ENCODE data around the gene MOB3B.
"Not testable (repeated sequence)": the region's sequence is repeated elsewhere in the genome, so short reads cannot be mapped to it uniquely, and the experiment has no call there.

MOB3B gene

GRCh38 chr9:27421577-27421976 is 108.0 kb downstream of the MOB3B start:
- H3K27me3 Mint-ChIP-seq: no peaks in the 10 kb centered on the region
- peaks cover 2% of the 10 kb centered on the region for H3K36me3 Mint-ChIP-seq
- no peak overlapping the region for H3K4me3 Mint-ChIP-seq
- H3K9me3 Mint-ChIP-seq: no peaks in the 10 kb centered on the region
- H3K27ac Mint-ChIP-seq: no peak overlapping the region
- no peaks in the 10 kb centered on the region for H3K4me1 Mint-ChIP-seq

GRCh38 chr9:27419558-27419957 is 110.1 kb downstream of the MOB3B start:
- not testable (repeated sequence) for H3K27ac Mint-ChIP-seq, H3K9me3 Mint-ChIP-seq, H3K4me3 Mint-ChIP-seq, H3K27me3 Mint-ChIP-seq, H3K36me3 Mint-ChIP-seq, H3K4me1 Mint-ChIP-seq

- Mint-ChIP-seq H3K27me3 (no peaks in the 10 kb centered on the region), H3K4me3 (no peak overlapping the region), H3K27ac (no peak overlapping the region), H3K36me3 (no peaks in the 10 kb centered on the region), H3K4me1 (no peaks in the 10 kb centered on the region), H3K9me3 (no peaks in the 10 kb centered on the region)
Measured at GRCh38 chr9:27414220-27414761, 115.3 kb downstream of the MOB3B start.

- Mint-ChIP-seq H3K27me3 (no peaks in the 10 kb centered on the region), H3K9me3 (no peaks in the 10 kb centered on the region), H3K4me1 (no peaks in the 10 kb centered on the region), H3K36me3 (no peaks in the 10 kb centered on the region), H3K4me3 (no peak overlapping the region), H3K27ac (no peak overlapping the region)
Measured at GRCh38 chr9:27413511-27414219, 115.9 kb downstream of the MOB3B start.

- Mint-ChIP-seq H3K4me1 (no peaks in the 10 kb centered on the region), H3K9me3 (no peaks in the 10 kb centered on the region), H3K27ac (no peak overlapping the region), H3K36me3 (no peaks in the 10 kb centered on the region), H3K4me3 (no peak overlapping the region), H3K27me3 (no peaks in the 10 kb centered on the region)
Measured at GRCh38 chr9:27412963-27413362, 116.7 kb downstream of the MOB3B start.

GRCh38 chr9:27412081-27412480 is 117.5 kb downstream of the MOB3B start:
- Mint-ChIP-seq H3K4me3 (no peak overlapping the region), H3K9me3 (no peaks in the 10 kb centered on the region), H3K4me1 (no peaks in the 10 kb centered on the region), H3K27me3 (no peaks in the 10 kb centered on the region), H3K27ac (no peak overlapping the region), H3K36me3 (no peaks in the 10 kb centered on the region)

- Mint-ChIP-seq H3K4me3 (no peak overlapping the region), H3K4me1 (no peaks in the 10 kb centered on the region), H3K36me3 (peaks cover 1% of the 10 kb centered on the region), H3K27me3 (peaks cover 1% of the 10 kb centered on the region), H3K9me3 (no peaks in the 10 kb centered on the region), H3K27ac (no peak overlapping the region)
Measured at GRCh38 chr9:27408482-27408881, 121.1 kb downstream of the MOB3B start.

- H3K4me3 Mint-ChIP-seq: no peak overlapping the region
- no peaks in the 10 kb centered on the region for H3K9me3 Mint-ChIP-seq
- H3K27me3 Mint-ChIP-seq: peaks cover 1% of the 10 kb centered on the region
- H3K4me1 Mint-ChIP-seq: no peaks in the 10 kb centered on the region
- peaks cover 1% of the 10 kb centered on the region for H3K36me3 Mint-ChIP-seq
- no peak overlapping the region for H3K27ac Mint-ChIP-seq
Measured at GRCh38 chr9:27408001-27408400, 121.6 kb downstream of the MOB3B start.

GRCh38 chr9:27407491-27407890 is 122.1 kb downstream of the MOB3B start:
- H3K4me1 Mint-ChIP-seq: no peaks in the 10 kb centered on the region
- no peak overlapping the region for H3K4me3 Mint-ChIP-seq
- peaks cover 1% of the 10 kb centered on the region for H3K27me3 Mint-ChIP-seq
- no peaks in the 10 kb centered on the region for H3K9me3 Mint-ChIP-seq
- peaks cover 1% of the 10 kb centered on the region for H3K36me3 Mint-ChIP-seq
- no peak overlapping the region for H3K27ac Mint-ChIP-seq

GRCh38 chr9:27404661-27405060 is 125.0 kb downstream of the MOB3B start:
- peaks cover 1% of the 10 kb centered on the region for H3K27me3 Mint-ChIP-seq
- H3K36me3 Mint-ChIP-seq: peaks cover 1% of the 10 kb centered on the region
- no peak overlapping the region for H3K4me3 Mint-ChIP-seq
- no peaks in the 10 kb centered on the region for H3K9me3 Mint-ChIP-seq
- no peak overlapping the region for H3K27ac Mint-ChIP-seq
- no peaks in the 10 kb centered on the region for H3K4me1 Mint-ChIP-seq

- Mint-ChIP-seq H3K9me3 (no peaks in the 10 kb centered on the region), H3K36me3 (peaks cover 1% of the 10 kb centered on the region), H3K4me3 (no peak overlapping the region), H3K27me3 (peaks cover 1% of the 10 kb centered on the region), H3K27ac (no peak overlapping the region), H3K4me1 (no peaks in the 10 kb centered on the region)
Measured at GRCh38 chr9:27402626-27403025, 127.0 kb downstream of the MOB3B start.

GRCh38 chr9:27400334-27400880 is 129.2 kb downstream of the MOB3B start:
- Mint-ChIP-seq H3K27me3 (no peaks in the 10 kb centered on the region), H3K9me3 (no peaks in the 10 kb centered on the region), H3K4me1 (no peaks in the 10 kb centered on the region), H3K4me3 (no peak overlapping the region), H3K27ac (peak overlapping the region; percentile 3), H3K36me3 (peaks cover under 1% of the 10 kb centered on the region)

- H3K27ac Mint-ChIP-seq: no peak overlapping the region
- H3K4me3 Mint-ChIP-seq: no peak overlapping the region
Measured at GRCh38 chr9:27398982-27399653, 130.5 kb downstream of the MOB3B start.

GRCh38 chr9:27396495-27396894 is 133.1 kb downstream of the MOB3B start:
- no peak overlapping the region for H3K4me3 Mint-ChIP-seq
- no peak overlapping the region for H3K27ac Mint-ChIP-seq
- no peaks in the 10 kb centered on the region for H3K4me1 Mint-ChIP-seq

More at GRCh38 chr9:27398982-27399653, 130.5 kb downstream of the MOB3B start:
- Mint-ChIP-seq H3K27me3 (no peaks in the 10 kb centered on the region), H3K36me3 (no peaks in the 10 kb centered on the region), H3K4me1 (no peaks in the 10 kb centered on the region), H3K9me3 (no peaks in the 10 kb centered on the region)

GRCh38 chr9:27395484-27395921 is 134.1 kb downstream of the MOB3B start:
- H3K36me3 Mint-ChIP-seq: no peaks in the 10 kb centered on the region
- H3K4me1 Mint-ChIP-seq: no peaks in the 10 kb centered on the region
- H3K9me3 Mint-ChIP-seq: no peaks in the 10 kb centered on the region
- no peak overlapping the region for H3K27ac Mint-ChIP-seq
- no peaks in the 10 kb centered on the region for H3K27me3 Mint-ChIP-seq
- no peak overlapping the region for H3K4me3 Mint-ChIP-seq

More at GRCh38 chr9:27396495-27396894, 133.1 kb downstream of the MOB3B start:
- Mint-ChIP-seq H3K27me3 (no peaks in the 10 kb centered on the region), H3K9me3 (no peaks in the 10 kb centered on the region), H3K36me3 (no peaks in the 10 kb centered on the region)

- H3K4me1 Mint-ChIP-seq: no peaks in the 10 kb centered on the region
- no peaks in the 10 kb centered on the region for H3K36me3 Mint-ChIP-seq
- H3K4me3 Mint-ChIP-seq: no peak overlapping the region
- H3K27ac Mint-ChIP-seq: no peak overlapping the region
- no peaks in the 10 kb centered on the region for H3K27me3 Mint-ChIP-seq
- no peaks in the 10 kb centered on the region for H3K9me3 Mint-ChIP-seq
Measured at GRCh38 chr9:27394826-27395201, 134.8 kb downstream of the MOB3B start.
